HG03565 (cell line): Measurements from ENCODE around the gene SHD.
"Not testable (repeated sequence)": the region's sequence is repeated elsewhere in the genome, so short reads cannot be mapped to it uniquely, and the experiment has no call there.

Experiments
- ATAC-seq: cut with Tn5 transposase; IDR thresholded peaks from one replicate; pipeline ENCODE4 v1.9.1; 2021; ENCODE audit warnings: mild to moderate bottlenecking, moderate library complexity; ENCODE audit not compliant: unreplicated experiment

Gene SHD

DNA sequence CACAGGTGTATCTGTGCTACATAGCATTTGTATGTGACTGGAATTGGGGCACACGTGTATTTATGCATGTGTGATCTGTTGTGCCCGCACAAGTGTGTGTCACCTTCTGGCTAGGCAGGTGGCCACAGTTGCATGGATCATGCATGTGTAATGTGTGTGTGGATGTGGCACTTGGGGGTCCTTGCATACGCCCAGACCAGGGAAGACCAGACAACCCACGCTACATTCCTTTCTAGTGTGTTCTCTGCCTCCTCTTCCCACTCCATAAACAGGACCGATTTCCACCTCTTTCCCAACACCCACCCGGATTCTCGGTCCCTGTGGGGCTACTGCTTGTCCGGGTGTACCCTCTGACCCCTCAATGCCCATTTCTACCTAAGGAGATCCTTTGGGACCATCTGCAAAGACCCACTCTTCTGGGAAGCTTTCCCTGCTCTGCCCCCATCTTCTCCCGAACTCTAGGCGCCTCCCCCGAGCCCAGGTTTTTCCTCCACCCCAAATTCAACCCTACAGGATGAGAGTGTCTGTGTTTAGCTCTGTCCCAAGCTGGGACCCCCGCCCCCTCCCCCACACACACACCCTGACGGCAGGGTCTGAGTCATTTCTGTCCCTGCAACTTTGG lies 47.3 kb downstream of the SHD start:
- no peak for ATAC-seq

DNA sequence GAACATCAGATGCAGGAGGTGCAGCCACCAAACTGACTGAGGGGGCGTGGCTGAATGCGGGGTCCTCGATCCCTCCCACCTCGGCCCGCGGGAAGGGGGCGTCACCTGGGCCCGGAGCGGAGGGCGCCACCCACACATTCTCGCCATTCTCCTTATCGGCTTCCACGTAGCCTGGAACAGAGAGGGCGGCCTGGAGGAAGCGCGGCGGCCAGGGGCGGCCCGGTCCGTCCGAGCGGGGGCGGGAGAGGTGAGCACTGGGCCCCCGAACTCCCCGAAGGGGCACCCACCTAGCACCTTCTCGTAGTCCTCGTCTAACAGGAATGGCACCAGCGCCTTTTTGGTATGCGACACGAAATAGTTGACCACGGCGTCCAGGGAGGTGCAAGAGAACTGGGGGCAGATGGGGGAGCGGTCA lies 47.8 kb downstream of the SHD start:
- ATAC-seq: no peak

DNA sequence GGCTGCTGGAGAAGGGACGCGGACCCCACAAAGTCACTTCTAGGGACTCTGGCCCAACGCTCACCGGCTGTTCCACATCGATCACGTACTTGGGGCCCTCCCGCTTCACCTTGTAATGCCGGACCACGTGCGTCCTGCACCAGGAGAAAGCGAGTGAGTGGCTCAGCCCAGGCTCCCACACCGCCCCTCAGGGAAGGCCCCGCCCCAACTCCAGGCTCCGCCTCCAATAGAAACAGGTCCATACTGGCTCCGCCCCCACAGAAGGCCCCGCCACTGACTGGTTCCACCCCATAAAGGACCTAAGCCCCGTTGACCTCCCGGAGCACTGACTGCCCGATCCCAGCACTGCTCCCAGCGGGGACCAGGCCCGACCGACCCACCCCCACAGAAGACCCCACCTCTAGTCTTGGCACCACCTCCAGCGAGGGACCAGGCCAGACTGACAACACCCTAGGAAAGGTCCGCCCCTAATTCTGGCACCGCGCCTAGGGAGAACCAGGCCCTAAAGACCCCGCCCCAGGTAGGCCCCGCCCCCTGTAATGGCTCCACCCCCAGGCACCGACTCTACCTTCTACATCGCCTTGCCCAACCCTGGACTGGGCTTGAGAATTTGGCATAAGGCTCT lies 48.3 kb downstream of the SHD start:
- no peak for ATAC-seq

DNA sequence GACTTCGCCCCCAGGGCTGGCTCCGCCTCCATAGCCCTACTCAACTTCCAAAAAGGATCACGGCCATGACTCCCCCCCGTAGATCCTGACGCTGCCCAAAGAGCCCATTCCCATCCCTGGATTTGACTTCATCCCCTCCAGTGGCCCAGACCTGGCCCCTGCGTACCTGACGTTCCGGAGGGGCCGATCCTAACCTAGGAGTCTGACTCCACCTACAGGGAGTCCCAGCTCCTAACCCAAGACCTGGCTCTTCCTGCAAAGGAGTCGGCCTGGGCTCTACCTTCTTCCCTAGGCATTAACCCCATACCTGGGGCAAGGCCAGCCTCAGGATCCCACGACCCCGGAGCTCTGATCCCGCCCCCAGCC lies 48.8 kb downstream of the SHD start:
- ATAC-seq: no peak

DNA sequence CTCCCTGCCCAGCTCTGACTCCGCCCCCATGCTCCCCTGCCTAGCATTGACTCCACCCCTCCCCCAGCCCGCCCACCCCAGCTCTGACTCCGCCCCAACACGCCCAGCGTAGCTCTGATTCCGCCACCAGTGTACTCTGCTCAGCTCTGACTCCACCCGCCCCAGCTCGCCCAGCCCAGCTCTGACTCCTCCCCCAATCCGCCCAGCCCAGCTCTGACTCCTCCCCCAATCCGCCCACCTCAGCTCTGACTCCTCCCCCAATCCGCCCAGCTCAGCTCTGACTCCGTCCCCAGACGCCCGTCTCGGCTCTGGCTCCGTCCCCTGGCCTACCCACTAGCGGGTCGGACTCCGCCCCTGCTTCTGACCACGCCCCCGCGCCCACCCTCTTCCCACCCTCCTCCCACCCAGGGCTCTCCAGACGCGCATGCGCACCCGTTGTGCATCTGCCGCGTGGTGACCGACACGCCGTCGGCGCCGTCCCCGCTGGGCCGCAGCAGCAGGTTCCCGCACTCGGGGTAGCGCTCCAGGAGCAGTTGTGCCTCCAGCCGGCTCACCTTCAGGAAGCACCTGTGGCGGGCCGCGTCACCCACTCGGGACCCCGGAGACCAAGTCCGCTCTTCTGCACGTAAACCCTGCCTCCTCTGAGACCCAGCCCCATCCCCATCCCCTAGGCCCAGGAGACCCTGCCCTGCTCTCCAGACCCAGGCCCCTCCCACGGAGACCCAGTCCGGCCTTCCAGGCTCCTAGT lies 49.4 kb downstream of the SHD start:
- ATAC-seq: peak; percentile 71

DNA sequence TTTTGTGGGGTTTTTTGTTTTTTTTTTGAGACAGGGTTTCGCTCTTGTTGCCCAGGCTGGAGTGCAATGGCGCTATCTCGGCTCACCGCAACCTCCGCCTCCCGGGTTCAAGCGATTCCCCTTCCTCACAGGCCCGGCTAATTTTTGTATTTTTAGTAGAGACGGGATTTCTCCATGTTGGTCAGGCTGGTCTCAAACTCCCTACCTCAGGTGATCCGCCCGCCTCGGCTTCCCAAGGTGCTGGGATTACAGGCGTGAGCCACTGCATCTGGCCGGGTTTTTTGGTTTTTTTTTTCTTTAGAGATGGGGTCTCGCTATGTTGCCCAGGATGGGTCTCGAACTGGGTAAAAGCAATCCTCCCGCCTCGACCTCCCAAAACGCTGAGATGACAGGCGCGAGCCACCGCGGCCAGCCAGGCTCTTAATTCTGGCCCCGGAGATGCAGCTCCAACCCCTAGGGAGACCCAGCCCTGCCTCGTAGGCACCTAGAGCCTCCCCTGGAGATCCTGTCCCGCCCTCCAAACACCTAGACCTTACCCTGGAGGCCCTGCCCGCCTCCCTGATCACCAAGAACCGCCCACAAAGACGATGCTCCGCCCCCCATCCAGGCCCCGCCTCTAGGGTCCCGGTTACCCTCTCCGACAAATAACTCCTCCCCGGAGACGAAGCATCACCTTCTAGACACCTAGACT lies 50.1 kb downstream of the SHD start:
- not testable (repeated sequence) for ATAC-seq

DNA sequence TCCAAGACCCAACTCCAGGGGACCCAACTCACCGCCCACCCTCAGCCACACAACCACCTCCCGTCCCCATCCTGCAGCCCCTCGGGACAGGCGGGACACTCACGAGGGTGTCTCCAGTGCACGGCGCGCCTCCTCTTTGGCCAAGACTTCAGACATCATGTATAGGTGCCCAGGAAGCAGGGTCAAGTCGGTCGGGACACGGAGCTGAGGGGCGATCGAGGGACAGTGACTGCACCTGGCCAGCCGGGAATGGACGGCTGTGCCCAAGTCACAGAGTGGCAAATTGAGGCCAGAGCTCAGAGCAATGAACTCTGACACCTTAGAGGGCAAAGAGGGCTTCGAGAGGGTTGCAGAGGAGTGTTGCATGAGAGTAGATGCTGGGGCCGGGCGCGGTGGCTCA lies 50.8 kb downstream of the SHD start:
- no peak for ATAC-seq

DNA sequence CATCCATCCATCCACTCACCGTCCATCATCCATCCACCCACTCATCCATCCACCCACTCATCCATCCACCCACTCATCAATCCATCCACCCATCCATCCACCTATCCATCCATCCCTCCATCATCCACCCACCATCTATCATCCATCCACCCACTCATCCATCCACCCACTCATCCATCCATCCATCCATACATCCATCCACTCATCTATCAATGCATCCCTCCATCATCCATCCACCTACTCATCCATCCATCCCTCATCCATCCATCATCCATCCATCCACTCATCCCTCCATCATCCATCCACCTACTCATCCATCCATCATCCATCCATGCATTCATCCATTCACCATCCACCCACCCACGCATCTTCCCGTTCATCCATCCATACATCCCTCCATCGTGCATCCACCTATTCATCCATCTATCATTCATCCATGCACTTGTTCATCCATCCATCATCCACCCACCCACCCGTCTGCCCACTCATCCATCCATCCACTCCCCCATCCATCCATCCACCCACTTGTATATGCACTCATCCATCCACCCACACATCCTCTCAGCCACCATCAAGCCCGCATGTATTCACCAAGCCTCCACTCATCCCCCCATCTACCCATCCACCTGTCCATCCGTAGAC lies 56.0 kb downstream of the SHD start:
- no peak for ATAC-seq

DNA sequence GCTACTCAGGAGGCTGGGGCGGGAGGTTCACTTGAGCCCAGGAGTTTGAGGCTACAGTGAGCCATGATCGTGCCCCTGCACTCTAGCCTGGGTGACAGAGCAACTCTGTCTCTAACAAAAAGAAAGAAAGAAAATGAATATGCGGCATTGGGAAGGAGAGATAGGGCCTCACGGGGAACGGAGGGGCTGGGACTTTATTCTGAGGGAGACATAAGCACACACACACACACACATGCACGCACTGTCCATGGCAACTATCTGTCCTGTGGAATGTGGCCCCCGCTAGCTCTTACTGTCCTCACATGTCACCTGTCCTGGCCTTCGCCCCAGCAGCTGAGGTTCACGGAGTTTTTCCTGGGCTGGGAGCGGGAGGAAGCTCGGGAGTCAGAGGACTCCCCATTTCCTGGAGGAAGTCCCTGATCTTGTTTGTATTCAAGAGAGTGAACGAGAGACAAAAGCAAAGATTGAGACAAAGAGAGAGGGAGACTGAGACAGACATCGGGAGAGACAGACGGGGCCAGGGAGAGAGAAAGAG lies 58.9 kb downstream of the SHD start:
- ATAC-seq: no peak

DNA sequence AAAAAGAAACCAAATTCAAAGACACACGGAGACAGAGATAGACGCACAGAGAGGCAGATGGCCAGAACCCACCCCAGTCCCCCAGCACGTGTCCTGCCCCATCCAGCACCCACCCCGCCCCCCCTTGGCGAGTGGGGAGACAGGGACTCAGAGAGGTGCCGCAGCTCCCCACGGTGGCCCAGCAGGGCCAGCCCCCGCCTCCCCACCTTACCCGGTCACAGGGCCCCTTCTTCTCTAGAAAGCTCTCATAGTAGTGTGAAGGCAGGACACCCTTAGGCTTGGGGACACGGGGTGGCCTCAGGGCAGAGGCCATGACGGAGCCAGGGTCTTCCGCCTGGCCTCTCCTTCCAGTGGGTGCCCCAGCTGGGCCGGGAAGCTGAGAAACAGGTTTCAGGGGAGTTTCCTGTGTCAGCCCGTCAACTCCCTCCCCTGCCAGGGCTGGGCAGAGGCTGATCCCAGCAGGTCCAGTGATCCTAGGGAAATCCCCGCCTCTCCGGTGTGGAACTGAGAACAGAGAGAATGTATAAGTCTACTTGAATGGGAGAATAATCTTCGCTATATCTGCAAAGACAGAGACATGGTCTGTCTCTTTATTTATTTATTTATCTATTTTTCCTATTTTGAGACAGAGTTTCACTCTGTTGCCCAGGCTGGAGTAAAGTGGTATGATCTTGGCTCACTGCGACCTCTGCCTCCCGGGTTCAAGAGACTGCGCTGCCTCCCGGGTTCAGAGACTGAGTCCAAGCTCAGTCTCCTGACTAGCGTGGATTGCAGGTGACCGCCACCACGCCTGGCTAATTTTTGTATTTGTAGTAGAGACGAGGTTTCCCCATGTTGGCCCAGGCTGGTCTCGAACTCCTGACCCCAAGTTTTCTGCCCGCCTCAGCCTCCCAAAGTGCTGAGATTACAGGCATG lies 59.6 kb downstream of the SHD start, which contains the start of gene STAP2:
Gene STAP2, minus strand, starts transcription at position 387 of the 915 bp plus-strand sequence. Its CDS starts 74 bp downstream, at position 313.
- no peak for ATAC-seq
